ENCODE results near the gene PLXNA1.

DNA sequence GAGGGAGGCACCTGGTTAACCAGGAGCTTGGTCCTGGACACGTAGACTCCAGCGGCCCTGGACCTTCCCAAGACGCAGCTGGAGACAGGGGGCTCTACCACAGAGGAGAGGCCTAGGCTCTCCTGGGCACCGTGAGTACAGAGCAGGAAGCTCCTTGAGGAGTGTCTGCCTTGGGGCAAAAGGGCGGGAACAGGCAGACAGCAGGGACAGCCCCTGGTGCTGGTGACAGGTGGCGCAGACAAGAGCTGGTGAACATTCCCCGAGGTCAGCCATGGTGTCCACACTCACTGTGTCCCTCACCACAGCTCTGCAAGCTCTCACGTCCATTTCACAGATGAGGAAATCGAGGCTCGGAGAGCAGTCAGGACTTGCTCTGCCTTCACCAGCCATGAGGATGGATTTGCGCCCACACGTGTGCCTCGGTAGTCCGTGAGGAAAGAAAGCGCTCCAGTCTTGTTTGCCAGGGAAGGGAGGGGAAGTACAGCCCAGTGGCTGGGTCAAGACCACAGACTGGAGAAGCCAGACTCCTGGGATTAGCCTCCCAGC lies 2.6 kb upstream of the PLXNA1 start:
- TF ChIP-seq CTCF (IDR thresholded peaks at IDR 0.05; ENCODE audit: insufficient read depth, low read length) (no peak), GABPA (IDR thresholded peaks at IDR 0.05; ENCODE audit: low read depth) (no peak)

All from HL-60 (cell line).